Stimulated activated naive CD8-positive, alpha-beta T cell treated with anti-CD3 and anti-CD28 coated beads, Interleukin-15, amount 100 ng/mL, for 72 hours (primary cell): Measurements from ENCODE around the gene EIF2AK3.
"Not testable (repeated sequence)": the region's sequence is repeated elsewhere in the genome, so short reads cannot be mapped to it uniquely, and the experiment has no call there.

ENCODE experiments used
- ATAC-seq: fragments of 150-1000 bp; cut with Tn5 transposase; 2 replicates; pipeline ENCODE4 v1.10.0; 2021; ENCODE audit warnings: mild to moderate bottlenecking, moderate library complexity
- DNase-seq, 2 donors: peaks; one replicate each; pipeline ENCODE4 v3.0.0; 2021 to 2022
- H3K27ac Mint-ChIP-seq, 2 donors: one replicate each; pipeline ENCODE4 v1.8.0; 2022; ENCODE audit warnings: mild to moderate bottlenecking in 2 of 2, mixed read lengths in 2 of 2, moderate library complexity in 2 of 2
- H3K27me3 Mint-ChIP-seq: one replicate; pipeline ENCODE4 v1.8.0; 2022; ENCODE audit warnings: mixed read lengths
- H3K4me1 Mint-ChIP-seq: one replicate; pipeline ENCODE4 v1.8.0; 2022; ENCODE audit warnings: mild to moderate bottlenecking, mixed read lengths
- H3K4me3 Mint-ChIP-seq, 2 donors: one replicate each; pipeline ENCODE4 v1.8.0; 2022; ENCODE audit warnings: mild to moderate bottlenecking in 2 of 2, mixed read lengths in 2 of 2, moderate library complexity in 1 of 2
- H3K9me3 Mint-ChIP-seq, 2 donors: one replicate each; pipeline ENCODE4 v1.8.0; 2022; ENCODE audit warnings: mixed read lengths in 2 of 2

Gene EIF2AK3

DNA sequence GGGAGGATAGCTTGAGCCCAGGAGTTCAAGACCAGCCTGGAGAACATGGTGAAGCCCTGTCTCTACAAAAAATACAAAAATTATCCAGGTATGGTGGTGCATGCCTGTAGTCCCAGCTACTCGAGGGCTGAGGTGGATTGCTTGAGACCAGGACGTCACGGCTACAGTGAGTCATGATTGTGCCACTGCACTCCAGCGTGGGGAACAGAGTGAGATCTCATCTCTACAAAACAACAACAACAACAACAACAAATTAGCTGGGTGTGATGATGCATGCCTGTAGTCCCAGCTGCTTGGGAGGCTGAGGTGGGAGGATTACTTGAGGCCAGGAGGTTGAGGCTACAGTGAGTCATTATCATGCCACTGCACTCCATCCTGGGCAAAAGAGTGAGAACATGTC lies 81.0 kb downstream of the EIF2AK3 start:
- ATAC-seq, H3K9me3 Mint-ChIP-seq, DNase-seq, H3K27ac Mint-ChIP-seq, H3K4me3 Mint-ChIP-seq, H3K4me1 Mint-ChIP-seq: not testable (repeated sequence)
- peaks cover 25% of the 10 kb centered on the region for H3K27me3 Mint-ChIP-seq

DNA sequence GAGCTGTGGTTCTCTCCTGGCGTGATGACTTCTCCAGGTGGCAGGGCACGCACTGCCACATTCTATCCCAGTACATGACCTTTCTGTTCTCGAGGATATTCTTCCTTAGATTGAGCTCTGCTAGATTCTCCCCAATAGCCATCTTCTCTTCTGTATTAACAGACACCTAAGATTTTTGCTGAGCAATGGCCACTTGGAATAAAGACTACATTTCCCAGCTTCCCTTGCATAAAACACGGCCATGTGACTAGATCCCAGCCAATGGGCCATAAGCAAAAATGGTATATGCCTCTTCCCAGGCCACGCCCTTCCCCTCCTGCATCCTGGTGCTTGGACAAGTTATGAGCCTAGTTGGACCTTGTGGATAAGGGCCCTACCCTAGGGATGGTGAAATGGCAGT lies 82.1 kb downstream of the EIF2AK3 start:
- no peak for ATAC-seq
- H3K4me1 Mint-ChIP-seq: peaks cover 6% of the 10 kb centered on the region

GRCh38 chr2:88543541-88544057 lies 83.7 kb downstream of the EIF2AK3 start:
- Mint-ChIP-seq H3K27ac (no peak overlapping the region), H3K4me1 (no peaks in the 10 kb centered on the region), H3K4me3 (no peak overlapping the region), H3K27me3 (peaks cover 6% of the 10 kb centered on the region), H3K9me3 (no peaks in the 10 kb centered on the region)
- DNase-seq (no peak), ATAC-seq (no peak)

More for the DNA sequence above, 82.1 kb downstream of the EIF2AK3 start:
- peaks cover 20% of the 10 kb centered on the region for H3K27me3 Mint-ChIP-seq
- no peak overlapping the region for H3K27ac Mint-ChIP-seq
- DNase-seq: no peak
- H3K9me3 Mint-ChIP-seq: no peaks in the 10 kb centered on the region
- no peak overlapping the region for H3K4me3 Mint-ChIP-seq

GRCh38 chr2:88542668-88543067 lies 84.6 kb downstream of the EIF2AK3 start:
- Mint-ChIP-seq H3K4me3 (no peak overlapping the region), H3K4me1 (no peaks in the 10 kb centered on the region), H3K9me3 (no peaks in the 10 kb centered on the region), H3K27ac (no peak overlapping the region), H3K27me3 (peaks cover 10% of the 10 kb centered on the region)
- DNase-seq: no peak
- ATAC-seq: no peak

DNA sequence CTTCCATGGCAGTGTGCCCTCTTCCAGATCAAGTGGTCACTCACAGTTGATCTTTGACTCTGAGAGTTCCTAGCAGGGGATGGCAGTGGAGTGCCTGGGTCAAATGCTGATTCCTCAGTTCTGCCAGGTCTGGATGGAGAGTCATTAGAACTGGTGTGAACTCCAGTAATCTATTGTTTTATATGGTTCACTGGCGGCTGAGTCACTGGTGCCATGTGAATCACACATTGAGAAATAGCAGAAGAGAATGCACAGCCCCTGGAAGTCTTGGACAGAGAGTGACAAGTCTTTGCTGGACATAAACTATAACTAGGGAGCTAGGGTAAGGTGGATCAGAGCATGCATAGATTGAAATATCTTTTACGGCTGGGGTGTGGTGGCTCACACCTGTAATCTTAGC lies 86.9 kb downstream of the EIF2AK3 start:
- H3K27me3 Mint-ChIP-seq: peaks cover 19% of the 10 kb centered on the region
- no peaks in the 10 kb centered on the region for H3K9me3 Mint-ChIP-seq
- no peak overlapping the region for H3K27ac Mint-ChIP-seq
- ATAC-seq (no peak), DNase-seq (no peak)
- H3K4me3 Mint-ChIP-seq: no peak overlapping the region
- H3K4me1 Mint-ChIP-seq: no peaks in the 10 kb centered on the region

DNA sequence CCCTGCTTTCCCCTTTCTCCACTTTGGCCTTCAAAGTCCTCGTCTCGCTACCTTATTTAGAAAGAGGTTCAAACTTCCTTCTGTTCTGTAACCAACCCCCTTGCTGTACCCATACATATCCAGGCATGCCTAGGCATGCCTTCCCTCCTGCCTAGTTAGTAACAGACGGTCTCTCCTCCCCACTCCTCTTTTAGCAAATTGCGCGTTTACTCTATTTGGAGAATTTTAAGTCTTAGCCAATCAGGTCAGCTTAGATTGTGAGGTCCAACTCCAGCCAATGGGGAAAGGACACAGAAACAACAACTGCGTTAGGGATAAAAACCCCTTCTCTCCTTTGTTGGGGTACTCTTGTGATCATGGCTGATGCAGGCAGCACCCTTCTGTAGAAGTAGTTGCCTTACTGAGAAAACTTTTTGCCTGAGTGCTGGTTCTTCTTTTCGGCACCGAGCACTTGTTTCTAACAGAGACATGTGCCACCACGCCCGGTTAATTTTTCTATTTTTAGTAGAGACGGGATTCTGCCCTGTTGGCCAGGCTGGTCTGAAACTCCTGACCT lies 88.8 kb downstream of the EIF2AK3 start:
- Mint-ChIP-seq H3K4me3 (no peak overlapping the region), H3K27ac (peak overlapping the region in 1 of 2 donors; percentile 47), H3K9me3 (no peaks in the 10 kb centered on the region), H3K27me3 (peaks cover 19% of the 10 kb centered on the region), H3K4me1 (no peaks in the 10 kb centered on the region)
- DNase-seq: no peak
- no peak for ATAC-seq

DNA sequence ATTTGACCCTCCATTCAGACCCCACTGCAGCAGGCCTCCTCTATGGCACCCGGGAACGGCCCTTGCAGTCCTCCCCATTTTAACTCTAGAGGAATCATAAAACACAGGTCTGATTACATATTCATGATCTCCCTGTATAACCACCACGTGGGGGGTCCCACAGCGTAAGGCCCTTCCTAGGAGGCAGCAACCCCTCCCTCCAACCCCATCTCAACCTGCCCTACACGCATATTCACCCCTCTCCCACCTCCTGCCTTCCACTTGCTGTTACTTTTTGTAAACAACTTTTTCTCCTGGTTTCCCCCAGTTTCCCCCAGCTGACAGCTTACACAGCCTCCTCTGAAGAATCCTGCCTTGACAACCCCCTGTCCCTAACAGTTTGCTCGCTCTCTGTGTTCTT lies 89.6 kb downstream of the EIF2AK3 start:
- peaks cover 19% of the 10 kb centered on the region for H3K27me3 Mint-ChIP-seq
- H3K4me1 Mint-ChIP-seq: no peaks in the 10 kb centered on the region
- H3K9me3 Mint-ChIP-seq: no peaks in the 10 kb centered on the region
- ATAC-seq (no peak), DNase-seq (no peak)
- no peak overlapping the region for H3K27ac Mint-ChIP-seq
- no peak overlapping the region for H3K4me3 Mint-ChIP-seq

- Mint-ChIP-seq H3K9me3 (no peaks in the 10 kb centered on the region), H3K4me3 (no peak overlapping the region), H3K27ac (no peak overlapping the region), H3K4me1 (no peaks in the 10 kb centered on the region), H3K27me3 (no peaks in the 10 kb centered on the region)
- ATAC-seq (no peak), DNase-seq (no peak)
Measured at GRCh38 chr2:88530081-88530480, 97.2 kb downstream of the EIF2AK3 start.

- no peak for ATAC-seq
- no peak overlapping the region for H3K27ac Mint-ChIP-seq
- DNase-seq: no peak
- H3K27me3 Mint-ChIP-seq: peaks cover 19% of the 10 kb centered on the region
- H3K4me3 Mint-ChIP-seq: no peak overlapping the region
- no peaks in the 10 kb centered on the region for H3K4me1 Mint-ChIP-seq
- no peaks in the 10 kb centered on the region for H3K9me3 Mint-ChIP-seq
Measured at GRCh38 chr2:88521445-88522073, 105.7 kb downstream of the EIF2AK3 start.

DNA sequence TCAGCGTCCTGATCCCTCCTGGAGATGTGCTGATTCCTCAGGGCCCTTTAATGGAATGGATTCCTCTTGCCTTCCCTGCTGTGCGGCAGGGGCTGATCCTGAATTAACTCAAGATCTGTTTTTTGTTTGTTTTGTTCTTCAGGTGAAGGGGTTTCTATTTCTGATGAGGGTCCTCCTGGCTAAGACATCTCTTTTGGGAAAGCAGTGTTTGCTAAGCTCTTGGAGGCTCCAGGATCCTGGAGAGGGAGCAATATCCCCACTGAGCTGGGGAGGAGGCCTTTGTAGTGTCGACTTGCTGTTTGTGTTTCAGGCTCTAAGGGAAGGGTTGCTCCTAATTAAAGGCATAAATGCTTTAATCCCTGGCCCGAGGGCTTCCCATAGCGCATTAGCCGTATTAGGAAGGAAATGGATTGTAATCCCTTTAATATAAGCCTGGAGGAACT lies 109.5 kb downstream of the EIF2AK3 start:
- ATAC-seq (no peak), DNase-seq (no peak)
- Mint-ChIP-seq H3K27ac (no peak overlapping the region), H3K4me1 (no peaks in the 10 kb centered on the region), H3K9me3 (no peaks in the 10 kb centered on the region), H3K4me3 (no peak overlapping the region), H3K27me3 (peaks cover 25% of the 10 kb centered on the region)
